K562 (cell line): ENCODE results near the gene KCNA4. TPM values are rescaled to one million over a fixed set of nuclear protein-coding genes. Genes with fewer than 3 reads are reported as not detected.

Experiments used
- ATAC-seq: fragments of 200-7000 bp; cut with Tn5 transposase; 3 replicates; pipeline ENCODE4 v1.9.1; 2020; ENCODE audit warnings: moderate library complexity
- BruUV-seq: library from RNA; stranded (reverse); fragments of 400-500 nt; replicated peaks from 2 replicates; lab custom pipeline; 2021; lab: Mats Ljungman, UMichigan
- CTCF ChIA-PET: fragments of 300-600 bp; formaldehyde crosslinking; extraction: SDS; loops from one replicate; lab custom pipeline; 2021; ENCODE audit warnings: low intra/inter-chr PET ratio; lab: Yijun Ruan, JAX
- POLR2A ChIA-PET: fragments of 300-600, 350-650 bp; sonication (Branson Sonifier 250); formaldehyde crosslinking; extraction: SDS; loops from one replicate; lab custom pipeline; 2021; ENCODE audit warnings: antibody characterized with exemption, inconsistent platforms; lab: Yijun Ruan, JAX
- DNase-seq, 4 experiments: peaks; one replicate each; pipeline versions ENCODE4 v3.0.0 to v3.0.0-alpha.2; 2011 to 2018; ENCODE audit warnings: low spot score in 3 of 4, mixed read lengths in 3 of 4; ENCODE audit errors: extremely low read depth in 1 of 4
- FAIRE-seq: peaks from 2 replicates; lab custom pipeline; 2011; peaks lifted over from hg19 to GRCh38; lab: Jason Lieb, UNC
- H2AFZ ChIP-seq: 2 replicates; pipeline ENCODE4 v1.6.0; 2011; ENCODE audit warnings: low read depth, low read length, control low read depth, inconsistent platforms
- H3K27ac ChIP-seq: fragments of 200-600 bp; 3 replicates; pipeline ENCODE4 v1.8.0; 2011; ENCODE audit warnings: low read depth, mild to moderate bottlenecking, control low read depth, inconsistent platforms, low read length, moderate library complexity, mixed read lengths; ENCODE audit errors: extremely low read depth
- H3K27me3 ChIP-seq, 2 experiments: fragments of 300-600 bp in 1 of 2; 2 replicates in 1 of 2; 3 replicates in 1 of 2; pipeline versions ENCODE4 v1.6.0 to v1.8.0; 2011; ENCODE audit warnings: inconsistent platforms in 2 of 2, low read length in 2 of 2, mild to moderate bottlenecking in 1 of 2, mixed read lengths in 1 of 2, moderate library complexity in 1 of 2; ENCODE audit not compliant: control insufficient read depth in 2 of 2, insufficient read depth in 2 of 2
- H3K36me3 ChIP-seq: fragments of 300-600 bp; 3 replicates; pipeline ENCODE4 v1.8.0; 2011; ENCODE audit warnings: mild to moderate bottlenecking, low read length, inconsistent platforms; ENCODE audit not compliant: control insufficient read depth, insufficient read depth
- H3K4me1 ChIP-seq, 2 experiments: fragments of 200-600 bp in 1 of 2; replicated peaks in 1 of 2; 2 replicates in 1 of 2; 3 replicates in 1 of 2; pipeline versions ENCODE4 v1.5.1 to v1.8.0; 2011; ENCODE audit warnings: inconsistent platforms in 2 of 2, low read length in 2 of 2, mild to moderate bottlenecking in 1 of 2, mixed read lengths in 1 of 2, moderate library complexity in 1 of 2; ENCODE audit not compliant: control insufficient read depth in 2 of 2, insufficient read depth in 2 of 2
- H3K4me2 ChIP-seq: 2 replicates; pipeline ENCODE4 v1.6.1; 2011; ENCODE audit warnings: low read length, control low read depth, inconsistent platforms, mixed read lengths; ENCODE audit not compliant: insufficient read depth
- H3K4me3 ChIP-seq: fragments of 200-600 bp; sonication (generic), shearing (Covaris generic); 2 replicates; pipeline ENCODE4 v1.5.1; 2016; ENCODE audit warnings: control low read depth, inconsistent platforms
- H3K79me2 ChIP-seq: fragments of 200-600 bp; 3 replicates; pipeline ENCODE4 v1.8.0; 2011; ENCODE audit warnings: low read length, inconsistent platforms; ENCODE audit not compliant: control insufficient read depth, insufficient read depth
- H3K9ac ChIP-seq, 2 experiments: 2 replicates each; pipeline versions ENCODE4 v1.6.0 to v1.6.1; 2011; ENCODE audit warnings: low read depth in 2 of 2, low read length in 2 of 2, control low read depth in 1 of 2, inconsistent platforms in 1 of 2, mild to moderate bottlenecking in 1 of 2, mixed read lengths in 1 of 2; ENCODE audit not compliant: insufficient read depth in 1 of 2
- H3K9me1 ChIP-seq: one replicate; pipeline ENCODE4 v1.6.0; 2011; ENCODE audit warnings: inconsistent platforms, mild to moderate bottlenecking, low read length, moderate library complexity; ENCODE audit not compliant: control insufficient read depth, insufficient read depth
- H3K9me3 ChIP-seq: replicated peaks from 2 replicates; pipeline ENCODE4 v1.5.1; 2011; ENCODE audit warnings: low read depth, low read length, inconsistent platforms; ENCODE audit not compliant: control insufficient read depth, insufficient read depth
- H4K20me1 ChIP-seq: replicated peaks from 2 replicates; pipeline ENCODE4 v1.6.1; 2011; ENCODE audit warnings: low read length, inconsistent platforms, mixed read lengths; ENCODE audit not compliant: control insufficient read depth, insufficient read depth
- CEBPB ChIP-seq: fragments of 450-650 bp; IDR thresholded peaks from 2 replicates; pipeline ENCODE4 v1.6.1; 2016; ENCODE audit warnings: missing genetic modification characterization, missing compliant biosample characterization
- FOSL1 ChIP-seq: fragments of 200-800 bp; sonication (Bioruptor generic); conservative IDR thresholded peaks from 2 replicates; pipeline ENCODE4 v1.6.1; 2016; ENCODE audit warnings: missing genetic modification characterization, missing compliant biosample characterization
- GTF2A2 ChIP-seq: IDR thresholded peaks from 2 replicates; pipeline ENCODE4 v1.6.1; 2016; ENCODE audit warnings: mild to moderate bottlenecking, missing genetic modification characterization, missing compliant biosample characterization
- LCOR ChIP-seq: sonication (generic); formaldehyde crosslinking; IDR thresholded peaks from 2 replicates; pipeline ENCODE4 v1.8.0; 2022; ENCODE audit warnings: mild to moderate bottlenecking, missing genetic modification reagents
- MXI1 ChIP-seq: IDR thresholded peaks from 2 replicates; pipeline ENCODE4 v1.6.1; 2011; ENCODE audit warnings: low read depth, mild to moderate bottlenecking, improper control_type of control experiment, low read length
- POLR3A ChIP-seq: IDR thresholded peaks from 2 replicates; pipeline ENCODE4 v1.6.1; 2011; ENCODE audit warnings: borderline replicate concordance, mild to moderate bottlenecking, moderate library complexity; ENCODE audit not compliant: insufficient read length, insufficient read depth; ENCODE audit errors: extremely low read depth
- PPARD ChIP-seq: fragments of 250-450 bp; sonication (Bioruptor Pico); IDR thresholded peaks from 2 replicates; pipeline ENCODE4 v1.8.0; 2022; ENCODE audit warnings: inconsistent platforms, mild to moderate bottlenecking, moderate library complexity
- ZKSCAN3 ChIP-seq: fragments of 250-450 bp; sonication (Bioruptor Pico); IDR thresholded peaks from 2 replicates; pipeline ENCODE4 v1.4.0; 2020
- ZNF311 ChIP-seq: fragments of 250-450 bp; sonication (Bioruptor Pico); IDR thresholded peaks from 2 replicates; pipeline ENCODE4 v1.4.0; 2020; ENCODE audit warnings: mild to moderate bottlenecking, moderate library complexity
- ZNF696 ChIP-seq: fragments of 250-450 bp; sonication (Bioruptor Pico); conservative IDR thresholded peaks from 2 replicates; pipeline ENCODE4 v1.4.0; 2020; ENCODE audit warnings: mild to moderate bottlenecking, moderate library complexity
- WGBS: fragments of 100-300 bp; shearing (Covaris generic); methylation state at CpG from one replicate; pipeline ENCODE4 v1.1.6; 2016; ENCODE audit warnings: low coverage, mixed read lengths; ENCODE audit not compliant: insufficient coverage; ENCODE audit errors: missing lambda C conversion rate; 5-methylcytosine and 5-hydroxymethylcytosine counted together
- in situ Hi-C: fragments of 300-500 bp; cut with MboI; formaldehyde crosslinking; loops from 4 replicates; pipeline ENCODE4 v1.15.0; 2018; ENCODE audit warnings: inconsistent platforms, mixed read lengths
- intact Hi-C: fragments of 100-400 bp; cut with micrococcal nuclease; formaldehyde crosslinking; loops from 2 replicates; pipeline ENCODE4 v1.14.2; 2022
- polyA plus RNA-seq, 8 experiments: library from polyadenylated mRNA; depleted of rRNA in 4 of 8; stranded (reverse) in 5 of 8; unstranded in 3 of 8; fragments of >200 nt; fragmentation: Nextera tagmentation in 2 of 8; fragmentation: Illumina TruSeq in 1 of 8; extraction: Ambion mirVana in 2 of 8; extraction: Trizol in 1 of 8; gene quantifications; 2 replicates each; pipeline versions ENCODE4 v1.2.1 to v1.2.3, GENCODE V29; 2011 to 2014; ENCODE audit warnings: inconsistent platforms in 1 of 8, missing spikeins in 1 of 8
- total RNA-seq, 7 experiments: library from RNA; depleted of rRNA in 6 of 7; stranded (reverse); fragments of >200 nt in 6 of 7; fragmentation: Illumina TruSeq in 2 of 7; extraction: Trizol in 2 of 7; gene quantifications; 2 replicates each; pipeline versions ENCODE4 v1.2.1 to v1.2.3, GENCODE V29; 2011 to 2021; ENCODE audit warnings: low replicate concordance in 1 of 7
- TF ChIP-seq, protein P1 (sequence below): fragments of 250-450 bp; sonication (Bioruptor Pico); IDR thresholded peaks from 2 replicates; pipeline ENCODE4 v1.8.0; 2022; ENCODE audit warnings: moderate library complexity, mild to moderate bottlenecking, inconsistent platforms
- TF ChIP-seq, protein P2 (sequence below): fragments of 250-450 bp; sonication (Bioruptor Pico); IDR thresholded peaks from 2 replicates; pipeline ENCODE4 v1.8.0; 2021; ENCODE audit warnings: moderate library complexity, mild to moderate bottlenecking, inconsistent platforms

Gene KCNA4
- total and polyA plus RNA-seq, 9 of the 15 experiments (the other 6 are each of a cell fraction or from before 2014, with no cell fraction given) = not detected

DNA sequence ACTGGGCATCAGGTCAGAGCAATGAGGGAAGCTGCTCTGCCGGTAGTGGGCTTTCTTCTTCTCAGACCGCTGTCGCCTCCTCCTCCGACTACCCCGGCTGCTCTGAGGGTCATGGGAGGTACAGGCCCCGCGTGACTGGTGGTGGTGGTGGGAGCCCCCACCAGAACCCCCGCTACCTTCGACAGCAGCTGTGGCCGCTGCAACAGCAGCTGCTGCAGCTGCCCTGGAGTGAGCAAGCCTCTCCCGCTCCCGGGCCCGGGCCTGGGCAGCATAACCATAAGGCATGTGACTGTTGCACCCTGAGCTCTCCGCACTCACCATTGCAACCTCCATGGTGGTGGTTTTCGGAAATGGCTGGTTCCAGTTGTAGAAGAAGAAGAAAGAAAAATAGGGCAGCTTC, 4.5 kb downstream of the KCNA4 start:
- intact Hi-C loops = no loop called here
- POLR2A ChIA-PET = no interaction called here
- BruUV-seq = no TSS peak
- Histone ChIP-seq H3K4me2 (no peak overlapping the region), H4K20me1 (no peaks in the 10 kb centered on the region), H3K27me3 (no peaks in the 10 kb centered on the region), H2AFZ (no peak overlapping the region), H3K79me2 (no peaks in the 10 kb centered on the region), H3K4me1 (peaks cover 0 to 5% of the 10 kb centered on the region in 2 experiments; a peak in 1 of 5 replicates), H3K4me3 (no peak overlapping the region), H3K27ac (no peak overlapping the region), H3K9me3 (no peaks in the 10 kb centered on the region), H3K9ac (no peak overlapping the region), H3K9me1 (no peaks in the 10 kb centered on the region), H3K36me3 (no peaks in the 10 kb centered on the region)
- TF ChIP-seq ZKSCAN3 (CRISPR knock-in tag) (no peak), PPARD (CRISPR knock-in tag) (no peak), GTF2A2 (no peak), LCOR (CRISPR knock-in tag) (no peak), MXI1 (no peak), CEBPB (tag) (no peak), POLR3A (no peak), FOSL1 (tag) (no peak), ZNF311 (no peak), ZNF696 (CRISPR knock-in tag) (no peak)
- TF ChIP-seq, protein P1, sequence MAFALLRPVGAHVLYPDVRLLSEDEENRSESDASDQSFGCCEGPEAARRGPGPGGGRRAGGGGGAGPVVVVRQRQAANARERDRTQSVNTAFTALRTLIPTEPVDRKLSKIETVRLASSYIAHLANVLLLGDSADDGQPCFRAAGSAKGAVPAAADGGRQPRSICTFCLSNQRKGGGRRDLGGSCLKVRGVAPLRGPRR (CRISPR knock-in tag) = no peak
- TF ChIP-seq, protein P2, sequence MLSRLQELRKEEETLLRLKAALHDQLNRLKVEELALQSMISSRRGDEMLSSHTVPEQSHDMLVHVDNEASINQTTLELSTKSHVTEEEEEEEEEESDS (CRISPR knock-in tag) = no peak
- CTCF ChIA-PET = no interaction called here
- DNase-seq (no peak), ATAC-seq (no peak), FAIRE-seq (no peak)
- in situ Hi-C loops = no loop called here
- WGBS = 4% methylated on average over 8 of the region's 15 CpGs
